GM18502 (cell line): Measurements from ENCODE around the gene ZNF423.

Experiments
- ATAC-seq: cut with Tn5 transposase; IDR thresholded peaks from one replicate; pipeline ENCODE4 v1.9.1; 2021; ENCODE audit warnings: mild to moderate bottlenecking; ENCODE audit not compliant: unreplicated experiment, poor library complexity

ZNF423 gene

DNA sequence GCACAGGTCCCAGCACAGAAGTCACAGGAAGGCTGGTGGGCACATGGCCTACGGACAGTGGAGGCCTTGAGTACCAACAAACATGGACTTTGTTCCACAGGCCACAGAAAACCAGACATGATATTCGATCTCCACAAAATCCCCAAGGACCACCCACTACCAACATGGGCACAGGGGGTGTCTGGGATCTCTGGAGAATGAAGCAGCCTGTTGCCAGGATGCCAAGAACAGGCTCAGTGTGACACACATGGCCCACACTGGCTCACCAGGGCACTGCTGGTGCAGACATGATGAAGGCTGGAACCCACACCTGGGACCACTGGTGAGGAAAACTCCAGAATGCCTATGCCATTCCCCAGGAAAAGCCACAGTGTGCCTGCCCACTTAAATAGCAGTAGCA is 362.1 kb downstream of the ZNF423 start:
- ATAC-seq = no peak

DNA sequence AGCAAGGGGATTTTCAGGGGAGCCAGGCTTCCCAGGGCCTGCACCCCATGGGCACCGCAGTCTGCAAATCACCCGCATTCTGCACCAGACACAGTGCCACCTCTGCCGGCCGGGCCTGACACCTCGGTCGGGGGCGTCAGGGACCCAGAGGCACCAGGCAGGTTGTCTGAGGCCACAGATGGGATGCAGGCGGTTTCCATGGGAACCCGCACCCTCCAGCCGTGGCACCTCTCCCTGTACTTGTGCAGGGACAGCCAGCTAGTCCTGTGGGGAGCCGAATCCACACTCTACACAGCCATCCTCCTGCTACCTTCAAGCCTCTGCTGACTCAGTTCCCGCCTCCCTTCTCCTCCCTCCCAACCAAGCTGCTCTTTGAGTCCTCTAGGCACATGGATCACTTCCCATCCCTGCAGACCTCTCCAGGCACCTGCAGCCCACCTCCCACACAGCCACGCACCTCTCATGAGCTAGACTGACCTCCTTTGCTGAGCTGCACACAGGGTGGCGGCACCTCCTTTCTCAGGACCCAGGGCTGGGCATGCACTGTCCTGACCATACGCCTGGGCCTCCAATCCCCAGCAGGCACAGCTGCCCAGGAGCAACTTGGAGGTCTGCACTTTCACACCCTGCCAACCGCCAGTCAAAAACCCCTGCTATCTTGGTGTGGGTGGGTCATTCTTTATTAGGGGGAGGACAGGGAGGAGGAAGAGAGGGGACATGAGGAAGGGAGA is 362.9 kb downstream of the ZNF423 start:
- no peak for ATAC-seq

DNA sequence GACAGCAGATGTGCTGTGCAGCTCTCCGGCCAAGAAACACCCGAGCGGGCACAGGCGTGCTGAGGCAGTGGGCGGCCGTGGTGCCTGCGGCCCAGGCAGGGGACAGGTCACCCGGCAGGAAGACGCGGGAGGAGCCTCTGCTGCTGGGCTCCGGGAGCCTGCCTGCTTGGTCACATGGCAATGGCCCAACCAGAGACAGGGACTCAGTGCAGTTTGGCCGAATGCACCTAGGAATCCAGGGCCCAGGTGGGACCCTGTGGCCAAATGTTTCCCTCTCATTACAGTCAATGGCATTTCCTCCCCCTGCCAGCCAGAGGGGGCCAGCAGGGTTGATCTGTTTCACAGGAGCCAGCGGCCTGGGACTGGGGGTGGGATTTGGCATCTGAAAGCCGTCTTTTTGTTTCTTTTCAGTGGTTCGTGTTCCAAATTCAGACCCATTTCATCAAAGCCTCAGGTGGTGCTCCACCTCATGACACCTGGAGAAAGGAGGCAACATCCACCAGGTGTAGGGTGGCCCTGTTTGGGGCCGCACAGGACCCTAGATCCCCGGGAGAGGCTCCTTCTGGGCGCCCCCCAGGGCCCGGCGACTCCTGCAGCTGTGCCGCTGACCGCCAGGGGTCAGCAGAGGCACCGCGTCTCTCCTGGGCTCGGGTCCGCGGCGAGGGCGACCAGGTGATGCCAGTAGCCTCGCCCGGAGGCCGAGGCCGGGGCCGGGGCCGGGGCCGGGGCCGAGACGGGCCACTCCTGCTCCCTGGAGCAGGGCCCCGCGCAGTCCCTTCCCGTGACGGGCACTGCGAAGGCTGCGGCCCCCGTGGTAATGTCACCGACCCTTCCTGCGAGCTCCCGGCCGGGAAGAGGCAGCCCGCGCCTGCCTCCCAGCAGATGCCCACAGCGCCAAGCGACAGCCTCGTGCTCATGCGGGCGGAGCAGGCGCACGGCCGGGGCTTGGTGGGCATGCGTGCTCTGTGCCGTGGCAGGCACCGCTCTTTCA is 363.8 kb downstream of the ZNF423 start:
- peak; percentile 58 for ATAC-seq

DNA sequence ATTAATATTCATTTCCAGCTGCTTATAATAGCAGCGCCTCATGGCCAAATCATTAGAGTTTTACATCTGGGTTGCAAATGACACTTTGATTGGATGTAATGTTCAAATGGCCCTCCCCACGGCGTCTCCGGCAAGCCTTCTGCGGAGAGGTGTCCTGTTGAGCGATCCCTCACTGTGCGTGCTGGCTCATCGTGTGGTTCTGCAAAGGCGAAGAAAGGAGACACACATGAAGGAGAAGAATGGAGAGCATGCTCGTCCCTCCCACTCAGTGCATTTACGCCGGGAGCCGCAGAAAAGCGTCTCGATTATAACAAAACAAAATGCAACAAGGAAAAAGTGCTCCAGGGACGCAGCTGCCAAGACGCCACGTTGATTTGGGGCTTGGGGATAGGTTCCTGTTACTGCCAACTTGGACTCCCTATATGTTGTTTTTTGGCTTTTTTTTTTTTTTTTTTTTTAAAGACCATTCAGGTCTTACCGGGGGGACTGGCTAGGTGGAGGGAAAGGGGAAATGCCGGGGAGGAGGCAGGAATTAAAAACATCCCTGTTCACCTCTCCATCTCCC is 364.7 kb downstream of the ZNF423 start:
- no peak for ATAC-seq

DNA sequence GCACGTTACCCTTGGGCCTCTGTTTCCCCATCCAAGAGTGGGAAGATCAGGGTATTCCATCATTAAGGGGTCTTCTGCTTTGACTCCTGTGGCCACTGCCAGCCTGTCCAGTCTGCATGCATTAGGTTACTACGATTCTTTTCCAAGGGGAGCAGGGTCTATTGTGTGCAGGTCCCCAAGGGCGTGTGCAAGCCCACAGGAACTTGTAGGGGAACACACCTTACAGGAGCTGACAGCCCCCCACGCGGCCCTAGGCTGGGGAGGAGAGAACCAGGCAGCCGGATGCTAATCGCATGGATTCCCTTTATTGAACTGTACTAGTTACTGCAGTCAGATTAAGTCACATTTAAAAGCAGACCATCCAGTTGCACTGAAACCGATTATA is 365.6 kb downstream of the ZNF423 start:
- no peak for ATAC-seq

DNA sequence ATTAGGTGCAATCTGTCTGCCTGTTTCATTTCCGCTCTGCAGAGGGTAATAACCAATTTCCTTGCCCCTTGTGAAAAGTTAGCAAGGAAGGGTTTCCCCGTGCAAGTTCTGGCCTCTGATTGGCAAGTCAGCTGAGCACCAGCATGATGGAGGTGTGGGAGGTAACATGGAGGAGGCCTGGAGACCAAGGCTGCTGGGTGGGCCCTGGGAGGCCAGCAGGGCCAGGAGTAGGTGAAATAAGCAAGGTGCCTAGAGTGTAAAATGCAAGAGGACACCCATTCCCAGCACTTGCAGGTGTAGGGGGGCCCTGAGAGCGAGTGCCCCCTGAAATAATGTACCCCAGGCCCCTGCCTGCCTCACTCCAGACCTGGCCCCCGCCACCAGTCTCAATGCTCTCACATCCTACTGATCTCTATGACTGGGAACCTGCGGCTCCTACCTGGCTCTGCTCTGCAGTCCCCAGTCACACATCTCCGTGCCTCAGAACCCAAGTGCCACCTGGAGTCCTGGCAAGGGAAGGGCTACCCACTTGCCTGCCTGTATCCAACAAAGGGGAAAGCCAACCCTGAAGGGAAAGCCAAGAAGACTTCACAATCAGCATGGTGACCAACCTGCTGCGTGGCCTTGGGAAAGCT is 366.1 kb downstream of the ZNF423 start:
- no peak for ATAC-seq

DNA sequence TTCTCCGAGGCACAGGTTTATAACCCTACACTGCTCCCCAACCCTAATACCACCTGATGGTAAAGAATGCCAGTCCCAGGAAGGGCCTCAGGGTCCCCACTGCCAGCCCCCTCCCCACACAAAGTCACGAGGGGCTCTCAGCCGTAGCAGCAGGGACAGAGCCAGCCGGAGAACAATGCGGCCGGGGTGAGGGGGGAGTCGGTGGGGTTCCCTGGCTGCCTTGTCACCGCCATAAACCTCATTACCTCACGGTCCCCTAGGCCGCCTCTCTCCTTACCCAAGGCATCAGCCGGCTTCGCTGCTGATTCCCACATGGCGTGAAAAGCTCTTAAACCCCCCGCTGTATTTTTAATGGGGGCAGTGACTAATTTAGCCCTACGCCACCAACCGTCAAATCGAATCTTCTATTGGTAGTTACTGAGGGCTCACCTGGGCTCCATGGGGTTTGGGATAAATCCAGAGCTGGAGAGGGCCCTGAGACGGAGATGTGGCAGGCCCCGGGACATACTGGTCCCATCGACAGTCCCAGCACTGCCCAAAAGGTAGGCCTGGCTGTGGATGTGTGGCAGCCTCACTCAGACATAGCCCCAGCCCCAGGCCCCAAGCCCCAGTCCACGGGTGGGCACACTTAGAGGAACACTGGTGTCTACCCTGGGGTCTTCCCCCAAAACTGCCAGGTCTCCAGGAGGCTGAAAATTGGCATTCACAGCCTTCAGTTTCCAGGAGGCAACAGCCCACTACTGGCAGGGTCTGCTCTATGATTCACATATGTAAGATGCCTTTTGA is 367.0 kb downstream of the ZNF423 start:
- no peak for ATAC-seq

DNA sequence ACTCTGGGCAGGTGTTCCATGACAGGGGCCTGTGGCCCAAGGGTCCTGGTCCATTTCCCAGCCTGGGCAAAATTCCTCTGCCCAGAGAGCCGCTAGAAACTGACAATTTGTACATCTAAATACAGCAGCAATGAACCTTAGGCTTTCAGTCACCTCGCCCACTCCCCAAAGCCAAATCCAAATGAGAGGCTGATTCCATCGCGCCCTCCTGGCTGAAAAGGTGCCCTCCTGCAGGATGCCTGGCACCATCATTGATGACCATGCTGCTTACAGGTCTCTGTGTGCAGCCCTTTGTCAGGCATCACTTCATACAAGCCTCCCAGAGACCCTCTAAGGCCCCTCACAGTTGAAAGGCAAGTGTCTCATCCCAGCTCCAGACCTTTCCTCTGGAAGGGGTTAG is 367.6 kb downstream of the ZNF423 start:
- ATAC-seq = no peak

DNA sequence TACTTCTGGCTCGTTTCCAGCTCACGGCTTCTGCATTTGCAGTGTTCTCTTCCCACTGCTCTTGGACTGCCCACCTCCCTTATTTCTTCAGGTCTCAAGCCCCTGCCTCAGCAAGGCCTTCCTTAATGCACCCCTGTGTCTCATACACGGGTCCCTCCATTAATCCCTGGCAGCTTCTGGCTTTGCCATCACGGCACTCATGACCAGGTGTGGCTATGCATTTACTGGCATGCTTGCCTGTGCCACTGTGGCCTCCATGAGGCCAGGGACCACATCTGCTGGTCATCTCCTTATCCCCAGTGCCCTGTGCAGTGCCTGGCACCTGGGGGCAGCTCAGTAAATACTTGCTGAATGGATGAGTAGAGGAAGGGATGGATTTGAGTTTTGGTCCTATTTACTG is 368.2 kb downstream of the ZNF423 start:
- ATAC-seq = no peak

DNA sequence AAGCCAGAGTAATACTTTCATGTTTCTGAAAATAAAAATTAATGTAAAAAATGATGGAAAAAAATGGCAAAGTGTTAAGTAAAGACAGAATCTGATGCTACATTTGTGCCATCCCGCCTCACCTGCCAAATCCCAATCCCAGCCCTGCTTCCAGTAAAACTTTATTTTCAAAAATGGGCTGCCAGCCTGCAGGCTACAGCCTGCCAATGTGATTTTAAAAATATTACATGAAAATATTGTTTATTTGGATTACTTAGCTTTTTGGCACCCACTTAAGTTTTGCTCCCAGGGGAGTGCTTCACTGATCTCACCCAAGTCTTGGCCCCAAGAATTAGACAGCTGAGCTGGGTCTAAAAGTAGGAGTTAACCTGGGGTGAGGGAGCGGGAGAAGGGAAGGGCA is 369.5 kb downstream of the ZNF423 start:
- ATAC-seq = no peak

DNA sequence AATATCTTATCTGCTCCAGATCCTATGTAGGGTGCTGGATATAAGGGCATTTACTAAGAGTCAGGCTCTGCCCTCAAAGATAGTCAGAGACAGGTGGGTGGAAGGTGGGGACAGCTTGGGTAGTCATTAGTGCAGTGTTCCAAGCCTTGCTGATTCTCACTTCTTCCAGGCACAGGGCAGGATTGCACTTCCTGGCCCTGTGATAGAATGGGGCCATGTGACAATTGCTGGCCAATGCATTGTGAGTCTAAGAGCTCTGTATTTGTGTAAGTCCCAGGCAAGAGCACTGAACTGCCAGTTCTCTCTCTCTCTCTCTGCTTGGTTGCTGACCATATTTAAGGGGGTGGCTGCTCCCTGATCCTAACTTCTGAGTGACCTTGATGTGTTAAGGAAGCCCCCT is 370.2 kb downstream of the ZNF423 start:
- no peak for ATAC-seq

DNA sequence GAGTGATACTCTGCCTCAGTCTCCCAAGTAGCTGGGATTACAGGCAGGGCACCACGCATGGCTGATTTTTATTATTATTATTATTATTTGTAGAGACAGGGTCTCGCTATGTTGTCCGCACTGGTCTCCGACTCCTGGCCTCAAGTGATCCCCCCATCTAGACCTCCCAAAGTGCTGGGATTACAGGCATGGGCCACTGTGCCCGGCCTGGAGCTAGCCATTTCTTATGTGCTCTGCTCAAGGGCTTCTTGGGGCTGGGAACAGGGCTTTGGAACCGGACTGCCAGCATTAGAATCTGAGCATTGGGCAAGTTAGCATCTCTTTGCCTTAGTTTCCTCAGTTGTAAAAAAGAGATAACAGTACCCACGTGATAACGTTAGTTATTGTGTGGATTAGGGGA is 371.0 kb downstream of the ZNF423 start:
- no peak for ATAC-seq

DNA sequence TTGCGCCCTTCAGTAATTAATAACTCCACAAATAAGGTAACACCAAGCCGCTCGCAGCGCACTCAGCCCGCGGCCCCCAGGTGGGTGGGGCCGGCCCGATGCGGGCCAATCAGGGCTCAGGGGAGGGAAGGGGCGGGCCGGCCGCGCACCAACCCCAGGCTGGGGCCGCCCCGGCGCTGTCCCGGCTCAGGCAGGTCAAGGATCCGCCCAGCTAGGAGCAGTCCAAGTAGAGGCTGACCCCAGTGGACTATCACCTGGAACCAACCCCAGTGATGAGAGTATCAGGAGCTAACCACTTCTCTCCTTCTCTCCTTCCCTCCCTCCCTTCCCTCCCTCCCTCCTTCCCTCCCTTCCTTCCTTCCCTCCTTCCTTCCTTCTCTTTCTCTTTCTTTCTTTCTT is 371.5 kb downstream of the ZNF423 start:
- peak; percentile 94 for ATAC-seq

DNA sequence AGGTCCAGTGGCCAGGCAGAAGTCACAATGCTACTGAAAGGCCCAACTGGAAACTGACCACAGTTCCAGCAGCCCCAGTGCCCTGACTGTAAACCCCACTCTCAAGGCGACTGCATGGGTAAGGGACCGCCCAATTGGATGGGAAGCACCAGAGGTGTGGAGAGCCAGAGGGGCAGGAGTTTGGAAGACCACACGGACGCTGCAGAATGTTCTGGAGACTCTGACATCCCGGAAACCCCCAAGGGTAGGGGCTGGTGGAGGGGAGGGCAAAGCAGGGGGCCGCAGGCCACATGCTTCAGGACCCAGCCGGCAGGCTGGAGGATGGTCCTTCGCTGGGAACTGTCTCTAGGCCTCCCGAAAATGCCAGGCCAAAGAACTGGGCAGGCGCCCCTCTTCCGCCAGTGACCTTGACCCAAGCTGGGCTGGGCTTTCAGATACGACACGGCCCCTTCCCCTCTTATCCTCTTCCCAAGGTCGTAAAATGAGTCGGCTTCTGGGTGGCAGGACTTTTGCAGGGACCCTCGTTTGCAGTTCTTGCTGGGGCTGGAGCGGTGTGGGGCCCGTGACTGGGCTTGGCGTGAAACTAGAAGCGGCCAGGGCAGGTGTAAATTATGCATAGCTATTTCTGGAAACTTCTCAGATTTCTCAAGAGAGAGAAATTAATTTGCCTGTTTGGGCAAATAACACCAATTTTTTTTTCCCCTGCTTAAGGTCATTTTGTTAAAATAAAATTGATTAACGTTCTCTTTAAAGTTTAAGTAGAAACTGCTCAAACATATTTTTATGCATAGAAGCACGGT is 372.1 kb downstream of the ZNF423 start:
- ATAC-seq = no peak

DNA sequence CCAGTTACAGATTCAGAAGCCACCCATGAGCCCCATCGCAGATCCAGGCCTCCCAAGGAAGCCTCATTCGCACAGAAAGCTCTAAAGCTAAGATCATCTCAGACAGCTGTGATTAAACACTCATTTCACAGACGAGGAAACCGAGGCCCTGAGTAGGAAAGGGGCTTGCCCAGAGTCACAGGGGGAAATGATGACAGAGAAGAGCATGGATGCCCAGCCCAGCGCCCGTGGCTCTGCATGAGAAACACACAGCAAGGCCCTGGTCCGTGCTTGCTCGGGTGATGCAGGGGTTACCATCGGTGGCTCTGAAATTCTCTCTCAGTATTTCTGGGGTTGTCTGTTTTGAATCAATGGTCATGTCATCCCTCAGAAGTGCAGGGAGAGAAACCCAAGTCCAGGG is 372.7 kb downstream of the ZNF423 start:
- no peak for ATAC-seq

DNA sequence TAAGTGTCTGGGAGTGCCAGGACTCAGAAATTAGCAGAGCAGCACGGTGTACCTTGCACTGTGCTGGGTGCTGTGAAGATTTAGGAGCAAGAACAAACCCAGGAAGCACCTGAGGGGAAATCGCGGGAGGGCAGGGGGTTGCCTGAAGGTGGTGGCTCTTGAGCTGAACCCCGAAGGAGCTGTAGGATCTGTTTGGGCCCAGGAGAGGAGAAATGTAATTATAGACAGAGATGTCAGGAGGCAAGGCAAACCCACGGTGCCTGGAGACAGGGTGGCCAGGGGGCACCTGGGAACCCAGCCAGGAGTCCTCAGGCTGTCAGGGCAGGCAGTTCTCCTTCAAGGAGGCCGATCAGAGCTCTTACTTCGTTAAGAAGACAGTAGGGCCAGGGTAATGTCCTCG is 373.2 kb downstream of the ZNF423 start:
- no peak for ATAC-seq

DNA sequence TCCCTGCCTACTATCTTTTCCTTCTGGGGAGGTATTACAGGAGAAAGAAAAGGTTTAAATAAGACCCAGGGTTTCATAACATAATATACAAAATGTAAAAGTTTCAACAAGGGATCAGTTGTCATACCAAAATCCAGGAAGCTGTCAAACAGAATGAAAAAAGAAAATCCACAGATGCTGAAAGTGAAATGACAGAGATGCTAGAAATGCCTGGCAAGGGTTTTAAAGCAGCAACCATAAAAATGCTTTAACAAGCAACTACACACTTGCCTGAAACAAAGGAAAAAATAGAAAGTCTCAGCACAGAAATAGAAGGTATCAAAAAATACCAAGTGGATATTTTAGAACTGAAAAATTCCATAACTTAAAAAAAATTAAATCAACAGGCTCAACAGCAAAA is 377.3 kb downstream of the ZNF423 start:
- ATAC-seq = no peak

DNA sequence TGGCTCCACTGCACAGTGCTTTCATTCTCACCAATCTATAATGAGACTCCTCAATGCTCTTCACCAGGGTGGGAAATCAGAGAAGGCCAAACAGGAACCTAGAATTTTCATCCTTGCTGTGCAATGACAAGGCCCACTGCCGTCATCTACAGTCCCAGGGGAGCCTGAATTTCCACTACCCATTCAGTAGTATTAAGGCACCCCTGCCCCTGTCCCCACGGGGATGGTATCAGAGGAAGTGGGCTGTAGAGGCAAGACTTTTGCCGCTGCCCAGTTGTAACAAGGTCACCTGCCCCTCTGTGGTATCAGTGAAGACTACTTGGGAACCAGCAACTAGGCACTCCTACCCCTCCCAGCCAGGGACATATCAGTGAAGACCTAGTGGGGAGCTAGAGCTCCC is 377.8 kb downstream of the ZNF423 start:
- ATAC-seq = no peak

DNA sequence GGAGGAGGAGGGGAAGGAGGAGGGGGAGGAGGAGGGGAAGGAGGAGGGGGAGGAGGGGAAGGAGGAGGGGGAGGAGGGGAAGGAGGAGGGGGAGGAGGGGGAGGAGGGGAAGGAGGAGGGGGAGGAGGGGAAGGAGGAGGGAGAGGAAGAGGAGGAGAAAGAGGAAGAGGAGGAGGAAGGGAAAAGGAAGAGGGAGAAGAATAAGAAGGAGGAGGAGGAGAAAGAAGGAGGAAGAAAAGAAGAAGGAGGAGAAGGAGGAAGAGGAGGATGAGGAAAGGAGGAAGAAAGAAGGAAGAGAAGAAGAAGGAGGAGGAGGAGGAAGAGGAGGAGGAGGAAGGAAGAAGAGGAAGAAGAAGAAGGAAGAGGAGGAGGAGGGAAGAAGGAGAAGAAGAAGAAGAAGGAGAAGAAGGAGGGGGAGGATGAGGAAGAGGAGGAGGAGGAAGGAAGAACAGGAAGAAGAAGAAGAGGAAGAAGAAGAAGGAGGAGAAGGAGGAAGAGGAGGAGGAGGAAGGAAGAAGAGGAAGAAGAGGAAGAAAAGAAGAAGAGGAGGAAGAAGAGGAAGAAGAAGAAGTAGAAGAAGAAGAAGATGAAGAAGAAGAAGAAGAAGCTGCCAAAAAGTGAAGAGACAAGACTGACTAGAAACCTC is 378.5 kb downstream of the ZNF423 start:
- ATAC-seq = no peak
